GM12872 (cell line): Measurements from ENCODE around the gene THOC7.

Experiments
- TF ChIP-seq, protein P1 (sequence below): IDR thresholded peaks from 3 replicates; pipeline ENCODE4 v1.5.1; 2011; ENCODE audit warnings: low read depth, mild to moderate bottlenecking, low read length, moderate library complexity; ENCODE audit not compliant: insufficient read depth

THOC7 gene

DNA sequence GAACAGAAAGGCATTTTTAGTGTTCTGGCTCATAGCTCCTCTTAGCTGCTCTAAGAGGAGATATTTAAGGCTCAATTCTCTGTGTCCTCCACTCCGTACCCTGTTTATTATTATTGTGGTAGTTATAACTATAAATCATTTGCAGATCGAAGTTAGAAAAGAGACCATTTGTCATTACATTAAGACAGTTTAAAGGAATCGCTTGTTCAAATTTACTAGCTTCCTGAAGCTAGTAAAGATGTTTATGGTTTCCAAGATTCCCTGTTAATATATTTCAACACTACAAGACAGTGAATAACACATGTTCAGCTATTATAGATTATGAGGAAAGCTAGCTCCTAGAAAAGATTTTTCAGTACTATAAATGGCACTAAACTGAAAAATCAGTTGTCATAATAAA, 12.7 kb upstream of the THOC7 start:
- TF ChIP-seq, protein P1, sequence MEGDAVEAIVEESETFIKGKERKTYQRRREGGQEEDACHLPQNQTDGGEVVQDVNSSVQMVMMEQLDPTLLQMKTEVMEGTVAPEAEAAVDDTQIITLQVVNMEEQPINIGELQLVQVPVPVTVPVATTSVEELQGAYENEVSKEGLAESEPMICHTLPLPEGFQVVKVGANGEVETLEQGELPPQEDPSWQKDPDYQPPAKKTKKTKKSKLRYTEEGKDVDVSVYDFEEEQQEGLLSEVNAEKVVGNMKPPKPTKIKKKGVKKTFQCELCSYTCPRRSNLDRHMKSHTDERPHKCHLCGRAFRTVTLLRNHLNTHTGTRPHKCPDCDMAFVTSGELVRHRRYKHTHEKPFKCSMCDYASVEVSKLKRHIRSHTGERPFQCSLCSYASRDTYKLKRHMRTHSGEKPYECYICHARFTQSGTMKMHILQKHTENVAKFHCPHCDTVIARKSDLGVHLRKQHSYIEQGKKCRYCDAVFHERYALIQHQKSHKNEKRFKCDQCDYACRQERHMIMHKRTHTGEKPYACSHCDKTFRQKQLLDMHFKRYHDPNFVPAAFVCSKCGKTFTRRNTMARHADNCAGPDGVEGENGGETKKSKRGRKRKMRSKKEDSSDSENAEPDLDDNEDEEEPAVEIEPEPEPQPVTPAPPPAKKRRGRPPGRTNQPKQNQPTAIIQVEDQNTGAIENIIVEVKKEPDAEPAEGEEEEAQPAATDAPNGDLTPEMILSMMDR: no peak

DNA sequence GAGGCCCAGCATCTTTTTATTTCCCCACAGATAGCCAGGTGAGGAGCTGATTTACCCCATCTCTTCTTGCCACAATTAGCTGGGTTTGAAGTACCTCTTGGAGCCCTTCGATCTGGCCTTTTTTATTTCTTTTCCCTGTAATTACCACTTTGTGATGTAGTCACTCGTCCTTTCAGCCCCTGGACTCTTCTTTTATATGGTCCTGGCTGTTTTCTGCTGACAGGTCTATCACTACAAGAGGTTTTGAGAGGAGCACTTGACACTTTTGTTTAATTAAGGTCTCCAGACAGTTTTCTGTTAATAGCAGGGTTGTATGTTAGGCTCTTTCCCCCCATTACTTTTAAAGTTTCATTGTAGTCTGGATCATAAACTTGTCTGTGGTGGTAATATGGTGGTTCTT, 11.9 kb upstream of the THOC7 start:
- TF ChIP-seq, protein P1: no peak

DNA sequence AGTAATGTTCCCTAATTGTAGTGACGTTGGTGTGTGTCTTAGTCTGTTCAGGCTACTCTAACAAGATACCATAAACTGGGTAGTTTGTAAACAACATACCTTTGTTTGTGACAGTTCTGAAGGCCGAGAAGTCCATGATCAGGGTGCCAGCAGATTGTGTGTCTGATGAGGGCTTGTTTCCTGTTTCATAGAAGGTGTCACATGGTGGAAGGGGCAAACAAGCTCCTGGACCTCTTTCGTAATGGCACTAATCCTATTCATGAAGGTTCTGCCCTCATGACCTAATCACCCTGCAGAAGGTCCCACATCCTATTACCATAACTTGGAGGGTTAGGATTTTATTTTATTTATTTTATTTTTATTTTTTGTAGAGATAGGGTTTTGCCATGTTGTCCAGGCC, 11.2 kb upstream of the THOC7 start:
- TF ChIP-seq, protein P1: no peak

DNA sequence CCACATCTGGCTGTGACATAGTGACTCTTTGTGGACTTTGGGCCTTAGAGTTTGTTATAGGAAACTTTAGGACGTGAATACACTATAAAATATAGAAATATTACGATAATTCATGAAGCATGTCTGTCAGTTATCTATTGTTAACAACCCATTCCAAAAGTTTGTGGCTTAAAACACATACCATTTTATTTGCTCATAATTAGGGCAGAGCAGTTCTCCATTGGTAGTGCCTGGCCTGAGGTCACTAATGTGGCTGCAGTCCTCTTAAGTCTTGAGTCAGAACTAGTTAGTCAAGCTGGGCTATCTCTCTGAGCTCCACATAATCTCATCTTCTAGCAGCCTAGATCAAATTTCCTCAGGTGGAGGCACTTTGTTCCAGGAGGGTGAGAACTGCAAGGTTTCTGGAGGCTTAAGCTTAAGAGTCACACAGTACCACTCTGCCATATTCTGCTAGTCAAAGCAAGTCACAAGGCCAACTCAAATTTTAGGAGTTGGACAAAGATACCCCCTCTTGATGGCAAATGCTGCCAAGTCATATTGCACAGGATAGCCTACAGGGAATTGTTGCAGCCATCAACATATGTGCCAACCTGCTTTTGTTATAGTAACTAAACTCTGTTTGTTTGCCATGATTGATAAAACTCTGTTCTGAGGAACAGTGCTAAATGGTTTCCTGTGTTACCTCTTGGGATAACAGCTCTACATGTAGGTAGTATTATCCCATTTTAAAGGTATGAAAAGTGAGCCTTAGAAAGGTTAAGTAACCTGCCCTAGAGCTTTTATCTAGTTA, 8.7 kb upstream of the THOC7 start:
- TF ChIP-seq, protein P1: no peak

DNA sequence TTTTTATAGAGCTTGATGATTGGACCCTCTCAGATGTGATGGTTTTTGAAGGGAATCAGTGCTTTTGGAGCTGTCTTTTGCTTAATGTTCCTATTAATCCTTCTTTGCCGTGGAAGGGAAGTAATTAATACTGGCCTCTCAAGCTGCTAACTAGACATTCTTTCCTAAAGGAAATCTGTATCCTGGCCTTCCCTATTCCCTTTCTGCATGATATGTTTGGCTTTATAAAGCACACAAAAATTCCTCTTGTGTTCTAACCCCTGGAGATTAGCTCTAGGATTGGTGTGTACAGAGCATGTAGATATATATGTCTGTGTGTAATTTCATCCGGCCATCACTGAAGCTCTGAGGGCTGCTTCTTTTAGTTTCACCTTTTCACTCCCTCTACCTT, 7.0 kb upstream of the THOC7 start:
- TF ChIP-seq, protein P1: no peak

DNA sequence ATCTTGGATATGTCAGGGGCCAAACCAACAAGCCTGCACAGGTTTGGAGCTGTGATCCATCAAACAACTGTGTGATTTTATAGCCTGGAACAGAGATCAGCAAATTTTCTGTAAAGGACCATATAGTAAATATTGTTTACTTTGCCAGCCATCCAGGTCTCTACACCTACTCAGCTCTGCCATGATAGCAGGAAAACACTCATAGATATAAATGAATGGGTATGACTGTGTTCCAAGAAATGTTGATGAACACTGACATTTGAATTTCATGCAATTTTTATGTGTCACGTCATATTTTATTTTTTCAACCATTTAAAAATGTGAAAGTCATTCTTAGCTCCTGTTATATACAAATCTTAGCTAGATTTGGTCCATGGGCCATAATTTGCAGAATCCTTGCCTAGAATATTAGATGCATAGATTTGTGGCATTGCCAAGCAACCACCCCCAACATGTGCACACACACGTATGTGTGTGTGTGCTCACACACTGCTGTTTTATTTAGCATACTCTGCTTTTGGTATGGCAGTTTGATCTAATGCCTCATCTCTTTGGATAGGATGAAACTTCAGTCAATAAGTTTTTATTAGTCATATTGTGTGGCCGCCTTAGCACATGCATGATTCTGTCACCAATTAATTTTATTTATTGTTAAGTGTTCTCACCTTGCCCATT, 6.5 kb upstream of the THOC7 start:
- TF ChIP-seq, protein P1: no peak

DNA sequence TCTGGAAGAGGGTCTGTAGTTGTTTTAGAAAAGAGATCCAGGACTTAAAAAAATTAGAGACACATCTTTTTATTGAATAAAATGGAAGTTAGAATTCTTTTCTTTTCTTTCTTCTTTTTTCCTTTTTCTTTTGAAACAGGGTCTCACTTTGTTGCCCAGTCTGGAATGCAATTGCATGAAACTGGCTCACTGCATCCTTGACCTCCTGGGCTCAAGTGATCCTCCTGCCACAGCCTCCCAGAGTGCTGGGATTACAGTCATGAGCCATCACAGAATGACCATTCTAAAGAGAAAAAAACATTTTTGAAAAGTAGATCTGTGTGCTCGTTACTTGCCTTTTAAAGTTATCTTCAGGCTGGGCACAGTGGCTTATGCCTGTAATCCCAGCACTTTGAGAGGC, 3.6 kb upstream of the THOC7 start:
- TF ChIP-seq, protein P1: no peak
